BJ (cell line): Measurements from ENCODE around the gene SASS6. TPM values are rescaled to one million over a fixed set of nuclear protein-coding genes. Genes with fewer than 3 reads are reported as not detected.

ENCODE experiments used
- CTCF ChIA-PET: fragments of 350-600 bp; formaldehyde crosslinking; extraction: SDS; loops from one replicate; lab custom pipeline; 2021; ENCODE audit warnings: antibody characterized with exemption, inconsistent platforms; lab: Yijun Ruan, JAX
- POLR2A ChIA-PET: fragments of 300-600 bp; sonication (Branson Sonifier 250); formaldehyde crosslinking; extraction: SDS; loops from one replicate; lab custom pipeline; 2021; ENCODE audit warnings: antibody characterized with exemption; lab: Charles Lee
- DNase-seq: peaks from one replicate; pipeline ENCODE4 v3.0.0-alpha.2; 2011; ENCODE audit warnings: low read depth
- H3K27me3 ChIP-seq: 2 replicates; pipeline ENCODE4 v1.6.0; 2011; ENCODE audit warnings: low read length; ENCODE audit not compliant: control insufficient read depth, insufficient read depth
- H3K36me3 ChIP-seq: 2 replicates; pipeline ENCODE4 v1.5.1; 2011; ENCODE audit warnings: low read length; ENCODE audit not compliant: control insufficient read depth, insufficient read depth
- H3K4me3 ChIP-seq: 2 replicates; pipeline ENCODE4 v1.5.1; 2011; ENCODE audit warnings: low read depth, mild to moderate bottlenecking, control low read depth, low read length
- CTCF ChIP-seq: IDR thresholded peaks from 2 replicates; pipeline ENCODE4 v1.5.1; 2011; ENCODE audit warnings: low read depth, mild to moderate bottlenecking, control low read depth, inconsistent platforms, low read length, moderate library complexity; ENCODE audit not compliant: insufficient read depth
- polyA plus RNA-seq: library from polyadenylated mRNA; depleted of rRNA; stranded (reverse); fragments of >200 nt; gene quantifications from 2 replicates; pipeline ENCODE4 v1.2.3, GENCODE V29; 2011

Gene SASS6
- polyA plus RNA-seq, 1 experiment, result 0.72 TPM

- H3K36me3 ChIP-seq, result peaks cover 3% of the 10 kb centered on the region
- TF ChIP-seq CTCF, result no peak
- no peaks in the 10 kb centered on the region for H3K27me3 ChIP-seq
- DNase-seq, result no peak
- CTCF ChIA-PET, result interaction anchor here (0.6 to 0.9 kb wide), 2 partner anchors 9 to 105 kb away, joined by 3 read pairs; no protein-coding TSS in a partner anchor
- H3K4me3 ChIP-seq, result no peak overlapping the region
- POLR2A ChIA-PET, result no interaction called here
These were observed 15.1 kb upstream of the SASS6 start for GRCh38 chr1:100147875-100148274.

DNA sequence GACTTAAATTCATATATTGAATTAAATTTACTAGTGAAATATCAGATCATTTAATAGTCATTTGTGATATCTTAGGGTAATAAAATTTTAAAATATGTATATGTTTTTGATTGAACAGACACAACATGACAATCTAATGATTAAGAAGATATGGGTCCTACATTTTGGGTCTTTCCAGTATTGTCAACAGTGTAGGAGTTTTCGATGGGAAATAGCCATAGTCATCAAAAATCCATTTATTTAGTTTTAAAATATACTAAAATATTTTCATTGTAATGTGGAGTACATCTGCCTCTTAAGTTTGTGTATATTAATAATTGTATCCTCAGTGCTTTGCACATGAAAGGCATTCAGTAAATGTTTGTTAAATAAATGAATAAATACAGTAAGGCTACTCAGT is 14.2 kb upstream of the SASS6 start:
- H3K27me3 ChIP-seq, result no peaks in the 10 kb centered on the region
- ChIA-PET CTCF (interaction anchor here (0.9 kb wide), 1 partner anchor 10 kb away, joined by 3 read pairs; no protein-coding TSS in a partner anchor), POLR2A (no interaction called here)
- H3K36me3 ChIP-seq, result peaks cover 3% of the 10 kb centered on the region
- H3K4me3 ChIP-seq, result no peak overlapping the region
- no peak for DNase-seq
- no peak for TF ChIP-seq CTCF

GRCh38 chr1:100145116-100145515 is 12.4 kb upstream of the SASS6 start:
- CTCF ChIA-PET, result no interaction called here
- TF ChIP-seq CTCF, result no peak
- Histone ChIP-seq H3K27me3 (no peaks in the 10 kb centered on the region), H3K36me3 (peaks cover 8% of the 10 kb centered on the region), H3K4me3 (no peak overlapping the region)
- POLR2A ChIA-PET, result no interaction called here
- no peak for DNase-seq

DNA sequence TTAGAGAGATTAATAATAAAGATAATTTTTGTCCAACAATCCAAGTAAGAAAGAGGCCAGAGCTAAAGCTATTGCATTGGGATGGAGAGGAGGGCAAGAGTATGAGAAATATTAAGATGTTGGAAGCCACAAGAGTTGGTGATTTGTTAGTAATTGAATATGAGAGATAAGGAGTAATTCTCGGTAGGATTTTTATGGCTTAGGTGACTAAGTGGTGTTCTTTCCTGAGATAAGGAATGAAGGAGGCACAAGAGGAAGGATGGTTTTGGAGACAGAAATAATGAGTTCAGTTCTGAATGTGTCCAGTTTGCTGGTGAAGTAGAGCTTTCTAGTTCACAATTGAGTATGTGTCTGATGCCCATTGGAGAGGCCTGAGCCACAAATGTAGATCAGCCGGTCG is 9.6 kb upstream of the SASS6 start:
- ChIA-PET POLR2A (no interaction called here), CTCF (no interaction called here)
- Histone ChIP-seq H3K36me3 (peaks cover 6% of the 10 kb centered on the region), H3K4me3 (no peak overlapping the region), H3K27me3 (no peaks in the 10 kb centered on the region)
- TF ChIP-seq CTCF, result no peak
- no peak for DNase-seq

DNA sequence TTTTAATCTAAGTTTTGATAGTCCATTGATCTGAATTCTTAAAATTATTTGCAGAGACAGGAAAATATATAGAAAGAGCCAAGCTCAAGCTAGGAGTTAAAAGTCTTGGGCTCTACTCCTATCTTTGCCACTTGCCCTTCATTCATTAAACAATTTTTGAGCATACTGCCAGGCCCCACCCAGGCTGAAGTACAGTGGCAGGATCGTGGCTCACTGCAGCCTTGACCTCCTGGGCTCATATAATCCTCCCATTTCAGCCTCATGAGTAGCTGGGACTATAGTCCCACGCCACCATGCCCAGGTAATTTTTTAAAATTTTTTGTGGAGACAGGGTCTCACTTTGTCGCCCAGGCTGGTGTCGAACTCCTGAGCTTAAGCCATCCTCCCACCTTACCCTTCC is 8.5 kb upstream of the SASS6 start:
- DNase-seq, result no peak
- CTCF ChIA-PET, result no interaction called here
- POLR2A ChIA-PET, result no interaction called here
- TF ChIP-seq CTCF, result no peak
- Histone ChIP-seq H3K4me3 (no peak overlapping the region), H3K27me3 (no peaks in the 10 kb centered on the region), H3K36me3 (peaks cover 5% of the 10 kb centered on the region)
